Neural progenitor cell (in vitro differentiated cells): ENCODE results near the gene MYL7.

Source experiments
- CTCF ChIP-seq: fragments of 200-600 bp; sonication (generic); IDR thresholded peaks from 2 replicates; pipeline ENCODE4 v1.5.1; 2017; ENCODE audit warnings: antibody characterized with exemption, mild to moderate bottlenecking
- EZH2 ChIP-seq: fragments of 200-600 bp; sonication (generic); IDR thresholded peaks from 2 replicates; pipeline ENCODE4 v1.6.1; 2017; ENCODE audit warnings: antibody characterized with exemption, mild to moderate bottlenecking, moderate library complexity
- EZH2phosphoT487 ChIP-seq: fragments of 200-600 bp; sonication (generic); IDR thresholded peaks from 2 replicates; pipeline ENCODE4 v1.6.1; 2017; ENCODE audit warnings: antibody characterized with exemption

GRCh38 chr7:44104860-44105771, 36.0 kb downstream of the MYL7 start:
- TF ChIP-seq EZH2phosphoT487: no peak
- no peak for TF ChIP-seq CTCF
- TF ChIP-seq EZH2: peak; percentile 15
